SK-N-SH treated with all-trans-retinoic acid at 6 μM for 48 hours (cell line): Measurements from ENCODE around the gene DHPS.
A peak's percentile ranks its signal among the peaks of the same experiment; 100 is the strongest.

ENCODE experiments used
- ATAC-seq: fragments of 200-7000 bp; cut with Tn5 transposase; 3 replicates; pipeline ENCODE4 v1.9.1; 2020; ENCODE audit warnings: mild to moderate bottlenecking, moderate library complexity
- ARNTL ChIP-seq: fragments of 450-650 bp; formaldehyde crosslinking; IDR thresholded peaks from 2 replicates; pipeline ENCODE4 v1.5.0; 2020; ENCODE audit warnings: low read depth, mild to moderate bottlenecking, moderate library complexity, borderline replicate concordance
- BACH2 ChIP-seq: fragments of 250-450 bp; sonication (Bioruptor Pico); IDR thresholded peaks from 2 replicates; pipeline ENCODE4 v1.9.0; 2021; ENCODE audit warnings: mild to moderate bottlenecking, borderline replicate concordance
- CSDC2 ChIP-seq: fragments of 250-450 bp; sonication (Bioruptor Pico); IDR thresholded peaks from 2 replicates; pipeline ENCODE4 v1.5.0; 2020; ENCODE audit warnings: mild to moderate bottlenecking, moderate library complexity
- CSRNP3 ChIP-seq: fragments of 250-450 bp; sonication (Bioruptor Pico); IDR thresholded peaks from 2 replicates; pipeline ENCODE4 v1.5.1; 2021; ENCODE audit warnings: mild to moderate bottlenecking, moderate library complexity
- ESRRG ChIP-seq: fragments of 250-450 bp; sonication (Bioruptor Pico); IDR thresholded peaks from 2 replicates; pipeline ENCODE4 v1.6.1; 2021; ENCODE audit warnings: mild to moderate bottlenecking
- GLIS3 ChIP-seq: fragments of 250-450 bp; sonication (Bioruptor Pico); IDR thresholded peaks from 2 replicates; pipeline ENCODE4 v1.5.0; 2020; ENCODE audit warnings: mild to moderate bottlenecking, moderate library complexity
- OSR1 ChIP-seq: fragments of 250-450 bp; sonication (Bioruptor Pico); IDR thresholded peaks from 2 replicates; pipeline ENCODE4 v1.8.0; 2022; ENCODE audit warnings: moderate library complexity, mild to moderate bottlenecking, inconsistent platforms
- PATZ1 ChIP-seq: fragments of 250-450 bp; sonication (Bioruptor Pico); IDR thresholded peaks from 2 replicates; pipeline ENCODE4 v1.8.0; 2020; ENCODE audit warnings: mild to moderate bottlenecking, moderate library complexity, borderline replicate concordance
- SNAI2 ChIP-seq: fragments of 250-450 bp; sonication (Bioruptor Pico); IDR thresholded peaks from 2 replicates; pipeline ENCODE4 v1.5.0; 2020; ENCODE audit warnings: mild to moderate bottlenecking, moderate library complexity
- TCF4 ChIP-seq: fragments of 250-450 bp; sonication (Bioruptor Pico); IDR thresholded peaks from 2 replicates; pipeline ENCODE4 v1.8.0; 2021; ENCODE audit warnings: mild to moderate bottlenecking, moderate library complexity, borderline replicate concordance
- TSHZ2 ChIP-seq: fragments of 250-450 bp; sonication (Bioruptor Pico); IDR thresholded peaks from 2 replicates; pipeline ENCODE4 v1.5.0; 2020; ENCODE audit warnings: mild to moderate bottlenecking, moderate library complexity
- ZC3H10 ChIP-seq: fragments of 250-450 bp; sonication (Bioruptor Pico); IDR thresholded peaks from 2 replicates; pipeline ENCODE4 v1.5.1; 2021; ENCODE audit warnings: mild to moderate bottlenecking, moderate library complexity
- ZFP3 ChIP-seq: fragments of 250-450 bp; sonication (Bioruptor Pico); IDR thresholded peaks from 2 replicates; pipeline ENCODE4 v1.5.0; 2020; ENCODE audit warnings: mild to moderate bottlenecking, moderate library complexity
- ZFP30 ChIP-seq: fragments of 450-650 bp; formaldehyde crosslinking; IDR thresholded peaks from 2 replicates; pipeline ENCODE4 v1.5.0; 2022; ENCODE audit warnings: mild to moderate bottlenecking, moderate library complexity
- ZNF565 ChIP-seq: fragments of 450-650 bp; formaldehyde crosslinking; conservative IDR thresholded peaks from 2 replicates; pipeline ENCODE4 v1.5.0; 2020; ENCODE audit warnings: low read depth, mild to moderate bottlenecking, moderate library complexity
- ZNF70 ChIP-seq: fragments of 450-650 bp; formaldehyde crosslinking; IDR thresholded peaks from 2 replicates; pipeline ENCODE4 v1.5.0; 2020; ENCODE audit warnings: mild to moderate bottlenecking, moderate library complexity
- ZNF8 ChIP-seq: fragments of 450-650 bp; formaldehyde crosslinking; IDR thresholded peaks from 2 replicates; pipeline ENCODE4 v1.5.0; 2020; ENCODE audit warnings: mild to moderate bottlenecking, moderate library complexity
- TF ChIP-seq, protein P1 (sequence below): fragments of 250-450 bp; sonication (Bioruptor Pico); IDR thresholded peaks from 2 replicates; pipeline ENCODE4 v1.8.0; 2021; ENCODE audit warnings: low read depth, mild to moderate bottlenecking, moderate library complexity, borderline replicate concordance

Gene DHPS

DNA sequence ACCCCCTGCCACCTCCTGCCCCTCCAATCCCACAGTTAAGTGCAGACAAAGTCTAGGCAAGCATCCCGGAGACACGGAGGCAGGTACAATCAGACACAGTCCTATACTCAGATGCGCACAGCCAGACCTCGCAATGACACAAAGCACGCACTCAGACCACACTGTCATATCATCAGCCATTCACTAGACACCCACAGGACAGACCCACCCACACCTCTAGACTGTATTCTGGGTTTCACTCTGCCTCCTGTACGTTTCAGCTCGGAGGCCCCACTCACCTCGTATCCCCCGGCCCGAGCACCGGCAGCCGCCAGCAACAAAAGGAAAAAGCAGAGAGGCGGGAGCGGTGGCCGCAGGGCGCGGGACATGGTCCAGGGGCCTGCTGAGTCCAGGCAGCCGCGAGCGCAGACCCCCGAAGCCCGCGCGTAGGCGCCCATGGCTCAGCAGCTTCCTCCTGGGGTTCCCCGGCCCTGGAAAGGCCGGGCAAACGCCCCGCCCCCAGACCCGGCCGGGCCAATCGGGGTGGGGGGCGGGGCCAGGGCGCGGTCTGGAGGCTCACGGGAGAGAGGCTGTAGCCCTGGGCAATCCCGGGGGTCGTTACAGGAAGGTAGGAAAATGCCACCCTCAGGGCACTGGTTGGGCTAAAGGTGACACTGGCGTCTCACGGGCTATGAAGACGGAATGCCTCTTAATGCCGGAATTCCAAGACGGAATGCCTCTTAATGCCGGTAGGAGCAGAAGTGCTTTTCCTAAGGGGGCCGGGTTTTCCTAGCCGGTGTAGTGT lies 15.2 kb downstream of the DHPS start, which contains the start of the genes MAN2B1 and WDR83:
TSS of gene MAN2B1 (minus strand) at position 478 of the 784 bp plus-strand sequence. CDS start at position 437, 41 bp downstream.
TSS of gene WDR83 (plus strand) at position 543 of the 784 bp plus-strand sequence. CDS start 2,984 bp downstream, outside the sequence.
- peak; percentile 86 for ATAC-seq
- TF ChIP-seq ARNTL (no peak), ZC3H10 (CRISPR knock-in tag) (no peak)

DNA sequence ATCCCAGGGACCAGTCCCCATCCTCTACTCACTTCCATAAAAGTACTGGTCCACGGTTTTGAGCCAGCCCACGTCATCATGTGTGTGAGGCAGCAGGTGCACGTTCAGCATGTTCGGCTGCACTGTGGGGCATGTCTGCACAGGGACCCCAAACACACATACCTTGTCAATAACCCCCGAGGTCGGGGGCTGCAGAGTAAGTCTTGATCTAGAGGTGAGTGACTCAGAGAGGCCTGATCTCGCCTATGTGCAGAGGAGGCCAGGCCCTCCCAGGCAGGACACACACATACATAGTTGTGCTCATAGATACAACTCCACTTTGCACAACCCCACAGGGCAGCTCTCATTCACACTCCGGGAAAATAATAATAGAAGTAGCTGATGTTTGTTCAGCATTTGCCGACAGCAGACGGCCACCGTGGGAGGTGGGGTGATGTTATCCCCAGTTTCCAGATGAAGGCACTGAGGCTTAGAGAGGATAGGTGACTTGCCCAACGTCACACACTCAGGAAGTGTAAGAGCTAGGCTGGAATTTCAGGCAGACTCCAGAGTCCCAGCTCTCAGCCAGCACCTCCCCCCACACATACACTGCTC lies 15.9 kb downstream of the DHPS start:
- TF ChIP-seq PATZ1 = no peak
- TF ChIP-seq ZFP3 (CRISPR knock-in tag) = no peak; the same call in 1 of the 2 replicates
- TF ChIP-seq ZNF8 (CRISPR knock-in tag) = no peak
- no peak for TF ChIP-seq ZC3H10 (CRISPR knock-in tag)
- no peak for TF ChIP-seq ZNF565 (CRISPR knock-in tag)
- TF ChIP-seq GLIS3 = no peak
- TF ChIP-seq TCF4 = no peak
- TF ChIP-seq SNAI2 (CRISPR knock-in tag) = no peak
- TF ChIP-seq ESRRG (CRISPR knock-in tag) = no peak
- no peak for TF ChIP-seq TSHZ2
- TF ChIP-seq, protein P1, sequence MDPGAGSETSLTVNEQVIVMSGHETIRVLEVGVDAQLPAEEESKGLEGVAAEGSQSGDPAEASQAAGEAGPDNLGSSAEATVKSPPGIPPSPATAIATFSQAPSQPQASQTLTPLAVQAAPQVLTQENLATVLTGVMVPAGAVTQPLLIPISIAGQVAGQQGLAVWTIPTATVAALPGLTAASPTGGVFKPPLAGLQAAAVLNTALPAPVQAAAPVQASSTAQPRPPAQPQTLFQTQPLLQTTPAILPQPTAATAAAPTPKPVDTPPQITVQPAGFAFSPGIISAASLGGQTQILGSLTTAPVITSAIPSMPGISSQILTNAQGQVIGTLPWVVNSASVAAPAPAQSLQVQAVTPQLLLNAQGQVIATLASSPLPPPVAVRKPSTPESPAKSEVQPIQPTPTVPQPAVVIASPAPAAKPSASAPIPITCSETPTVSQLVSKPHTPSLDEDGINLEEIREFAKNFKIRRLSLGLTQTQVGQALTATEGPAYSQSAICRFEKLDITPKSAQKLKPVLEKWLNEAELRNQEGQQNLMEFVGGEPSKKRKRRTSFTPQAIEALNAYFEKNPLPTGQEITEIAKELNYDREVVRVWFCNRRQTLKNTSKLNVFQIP (CRISPR knock-in tag) = no peak
- no peak for TF ChIP-seq OSR1 (CRISPR knock-in tag)
- TF ChIP-seq ZFP30 (CRISPR knock-in tag) = no peak
- no peak for TF ChIP-seq CSDC2 (CRISPR knock-in tag)
- TF ChIP-seq ZNF70 (CRISPR knock-in tag) = no peak
- no peak for TF ChIP-seq CSRNP3 (CRISPR knock-in tag)
- no peak for ATAC-seq

DNA sequence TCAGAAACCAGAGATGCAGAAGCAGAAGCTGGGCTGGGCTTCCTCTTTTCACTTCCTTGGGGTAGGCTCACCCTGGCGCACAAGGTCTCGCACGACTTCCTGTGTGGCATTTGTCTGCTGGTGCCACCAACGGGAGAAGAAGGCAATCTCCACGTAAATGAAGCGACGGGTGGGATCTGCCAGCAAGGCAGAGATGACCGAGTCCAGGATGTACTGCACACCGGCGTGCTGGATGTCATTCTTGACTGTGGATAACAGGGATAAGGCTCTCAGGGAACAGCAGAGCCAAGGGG lies 16.5 kb downstream of the DHPS start:
- ATAC-seq = no peak
- TF ChIP-seq CSDC2 (CRISPR knock-in tag) (no peak), ZNF565 (CRISPR knock-in tag) (no peak), CSRNP3 (CRISPR knock-in tag) (no peak), BACH2 (CRISPR knock-in tag) (no peak), TSHZ2 (no peak), ARNTL (no peak), ESRRG (CRISPR knock-in tag) (no peak), ZFP30 (CRISPR knock-in tag) (no peak)
- TF ChIP-seq, protein P1 (CRISPR knock-in tag) = no peak
- TF ChIP-seq, all 23 proteins: peak for 0
